GM13976 (cell line): ENCODE results near the gene IQCK.

ENCODE experiments used
- DNase-seq: peaks from one replicate; pipeline ENCODE4 v3.0.0; 2012; ENCODE audit warnings: low spot score
- in situ Hi-C: fragments of 300-500 bp; cut with MboI; formaldehyde crosslinking; loops from one replicate; pipeline ENCODE4 v1.12.0; 2022; ENCODE audit warnings: low sequenced_read_pairs, mixed read lengths, inconsistent platforms; ENCODE audit not compliant: unreplicated experiment
- TF ChIP-seq, protein P1 (sequence below): IDR thresholded peaks from 2 replicates; pipeline ENCODE4 v1.5.1; 2012; ENCODE audit warnings: borderline replicate concordance, mild to moderate bottlenecking; ENCODE audit not compliant: insufficient read depth; ENCODE audit errors: extremely low read depth, missing control alignments, control extremely low read depth

Gene IQCK

DNA sequence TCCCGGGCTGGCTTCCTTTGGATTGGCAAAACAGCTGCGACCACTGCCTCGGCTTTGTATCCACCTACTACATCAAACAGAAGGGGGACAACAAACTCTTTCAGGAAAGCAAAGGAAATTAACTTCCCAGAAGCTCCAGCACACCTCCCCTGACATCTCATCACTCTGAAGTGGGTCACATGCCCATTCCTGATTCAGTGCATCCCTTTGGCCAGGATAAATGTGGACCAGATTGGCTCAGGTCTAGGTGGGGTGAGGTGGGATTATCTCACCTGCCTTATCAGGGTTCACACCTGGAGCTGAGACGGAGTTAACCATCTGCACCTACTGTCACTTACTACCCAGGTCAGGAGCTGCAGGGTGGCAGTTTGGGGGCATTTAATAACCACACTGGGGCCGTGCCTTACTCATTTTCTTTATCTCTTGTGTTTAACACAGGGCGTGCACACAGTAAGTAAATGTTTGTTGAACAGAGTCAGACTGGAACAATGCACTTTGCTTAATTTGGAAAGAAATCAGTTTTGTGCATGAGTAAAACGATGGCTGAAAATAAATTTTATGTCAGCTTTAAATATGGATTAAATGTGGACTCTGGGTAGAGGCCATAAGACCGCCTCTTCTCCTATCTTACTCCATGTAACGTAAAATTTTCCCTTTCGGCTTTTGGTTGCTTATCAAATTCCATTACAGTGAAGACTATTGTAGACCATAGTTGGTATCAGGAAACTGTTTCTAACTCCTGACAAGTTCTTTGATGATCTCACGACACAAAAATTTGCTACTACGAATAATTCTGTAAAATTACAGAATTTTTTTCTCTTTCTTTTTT is 36.0 kb downstream of the IQCK start:
- no peak for DNase-seq
- in situ Hi-C loops, result no loop called here
- TF ChIP-seq, protein P1, sequence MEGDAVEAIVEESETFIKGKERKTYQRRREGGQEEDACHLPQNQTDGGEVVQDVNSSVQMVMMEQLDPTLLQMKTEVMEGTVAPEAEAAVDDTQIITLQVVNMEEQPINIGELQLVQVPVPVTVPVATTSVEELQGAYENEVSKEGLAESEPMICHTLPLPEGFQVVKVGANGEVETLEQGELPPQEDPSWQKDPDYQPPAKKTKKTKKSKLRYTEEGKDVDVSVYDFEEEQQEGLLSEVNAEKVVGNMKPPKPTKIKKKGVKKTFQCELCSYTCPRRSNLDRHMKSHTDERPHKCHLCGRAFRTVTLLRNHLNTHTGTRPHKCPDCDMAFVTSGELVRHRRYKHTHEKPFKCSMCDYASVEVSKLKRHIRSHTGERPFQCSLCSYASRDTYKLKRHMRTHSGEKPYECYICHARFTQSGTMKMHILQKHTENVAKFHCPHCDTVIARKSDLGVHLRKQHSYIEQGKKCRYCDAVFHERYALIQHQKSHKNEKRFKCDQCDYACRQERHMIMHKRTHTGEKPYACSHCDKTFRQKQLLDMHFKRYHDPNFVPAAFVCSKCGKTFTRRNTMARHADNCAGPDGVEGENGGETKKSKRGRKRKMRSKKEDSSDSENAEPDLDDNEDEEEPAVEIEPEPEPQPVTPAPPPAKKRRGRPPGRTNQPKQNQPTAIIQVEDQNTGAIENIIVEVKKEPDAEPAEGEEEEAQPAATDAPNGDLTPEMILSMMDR, result no peak

DNA sequence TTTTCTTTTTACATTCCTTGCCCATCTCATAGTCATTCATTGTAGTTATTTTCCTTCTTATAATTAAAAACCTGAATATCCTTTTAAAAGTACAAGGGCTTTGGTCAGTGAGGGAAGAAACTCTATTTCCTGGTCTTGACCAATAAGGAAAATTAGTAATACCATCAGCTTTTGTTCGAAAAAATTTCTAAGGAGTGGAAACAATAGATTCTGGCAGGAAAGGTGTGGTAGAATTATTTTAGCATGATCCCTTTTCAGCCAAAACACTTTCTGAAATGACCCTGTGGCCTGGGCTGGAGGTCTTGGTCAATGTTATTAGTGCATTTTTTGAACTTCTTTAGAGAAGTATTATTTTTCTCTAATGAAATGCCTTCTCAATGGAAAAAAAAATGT is 36.6 kb downstream of the IQCK start:
- TF ChIP-seq, protein P1, result no peak
- in situ Hi-C loops, result no loop called here
- DNase-seq, result no peak

DNA sequence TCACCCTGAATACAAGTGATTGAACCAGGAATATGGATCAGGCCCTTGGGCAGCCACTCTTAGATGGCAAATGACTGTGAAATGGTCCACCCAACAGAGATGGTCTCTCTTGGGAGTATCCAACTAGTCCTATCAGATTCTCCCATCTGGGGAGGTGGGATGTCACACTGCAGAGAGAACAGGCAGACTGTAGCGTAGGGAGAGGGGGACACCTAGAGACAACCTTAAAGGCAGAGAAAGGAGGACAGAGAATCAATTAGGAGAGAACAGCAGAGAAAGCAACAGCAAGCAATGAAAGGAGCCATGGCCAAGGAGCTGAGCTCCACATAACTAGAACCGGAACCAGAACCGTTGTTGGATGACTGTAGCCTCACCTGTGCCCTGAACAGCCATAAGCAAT is 37.2 kb downstream of the IQCK start:
- TF ChIP-seq, protein P1, result no peak
- no peak for DNase-seq
- in situ Hi-C loops, result no loop called here

DNA sequence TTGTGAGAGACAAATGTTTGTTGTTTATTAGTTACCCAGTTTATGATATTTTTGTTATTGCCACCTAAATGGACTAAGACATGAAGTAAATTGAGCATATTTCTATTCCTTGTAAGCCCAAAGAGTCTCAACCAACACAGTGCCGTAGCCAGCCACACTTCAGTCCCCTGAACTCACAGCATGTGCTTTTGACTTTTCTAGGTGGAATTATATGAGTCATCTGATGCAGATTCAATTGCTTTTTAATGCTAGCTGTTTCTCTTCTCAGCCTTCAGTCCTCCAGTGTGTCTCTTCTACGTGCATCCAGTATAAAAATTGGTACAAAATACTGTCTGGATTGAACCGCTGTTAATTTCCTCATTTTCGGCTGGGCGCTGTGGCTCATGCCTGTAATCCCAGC is 39.0 kb downstream of the IQCK start:
- TF ChIP-seq, protein P1, result no peak
- no peak for DNase-seq
- in situ Hi-C loops, result no loop called here

DNA sequence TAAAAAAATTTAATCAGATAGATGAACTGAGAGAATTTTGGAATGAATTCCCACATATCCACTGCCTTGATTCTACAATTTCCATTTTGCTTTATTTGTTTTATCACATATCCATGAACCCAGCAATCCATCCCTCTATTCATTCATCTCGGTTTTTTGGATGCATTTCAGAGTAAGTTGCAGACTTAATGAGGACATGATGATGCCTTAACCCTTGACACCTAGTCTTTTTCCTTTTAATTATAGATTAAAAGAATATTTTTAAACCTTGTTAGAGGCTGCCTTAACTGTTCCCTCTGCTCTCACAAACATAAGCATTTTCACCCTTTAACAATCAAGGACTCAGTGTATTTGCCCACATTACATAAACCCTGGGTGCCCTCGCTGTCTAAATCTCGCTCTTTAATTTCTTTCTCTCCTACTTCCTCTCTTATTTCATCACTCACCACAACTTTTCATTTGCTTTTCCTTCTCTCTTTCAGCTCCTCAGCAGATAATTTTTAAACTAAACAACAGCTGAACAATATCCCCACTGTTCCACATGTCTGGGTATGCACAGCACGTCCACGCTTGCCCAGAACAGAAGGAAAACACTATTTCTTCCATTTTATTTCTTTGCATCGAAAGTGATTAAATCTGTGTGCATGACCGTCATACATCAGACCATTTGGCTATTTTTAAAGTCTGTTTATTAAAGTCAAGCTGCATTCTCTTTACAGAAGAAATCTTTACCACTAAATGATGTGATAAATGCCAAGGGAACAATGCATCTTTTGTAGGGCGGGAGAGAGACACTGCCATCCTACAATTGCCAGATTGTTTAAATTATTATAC is 39.9 kb downstream of the IQCK start:
- in situ Hi-C loops, result no loop called here
- DNase-seq, result no peak
- TF ChIP-seq, protein P1, result no peak

DNA sequence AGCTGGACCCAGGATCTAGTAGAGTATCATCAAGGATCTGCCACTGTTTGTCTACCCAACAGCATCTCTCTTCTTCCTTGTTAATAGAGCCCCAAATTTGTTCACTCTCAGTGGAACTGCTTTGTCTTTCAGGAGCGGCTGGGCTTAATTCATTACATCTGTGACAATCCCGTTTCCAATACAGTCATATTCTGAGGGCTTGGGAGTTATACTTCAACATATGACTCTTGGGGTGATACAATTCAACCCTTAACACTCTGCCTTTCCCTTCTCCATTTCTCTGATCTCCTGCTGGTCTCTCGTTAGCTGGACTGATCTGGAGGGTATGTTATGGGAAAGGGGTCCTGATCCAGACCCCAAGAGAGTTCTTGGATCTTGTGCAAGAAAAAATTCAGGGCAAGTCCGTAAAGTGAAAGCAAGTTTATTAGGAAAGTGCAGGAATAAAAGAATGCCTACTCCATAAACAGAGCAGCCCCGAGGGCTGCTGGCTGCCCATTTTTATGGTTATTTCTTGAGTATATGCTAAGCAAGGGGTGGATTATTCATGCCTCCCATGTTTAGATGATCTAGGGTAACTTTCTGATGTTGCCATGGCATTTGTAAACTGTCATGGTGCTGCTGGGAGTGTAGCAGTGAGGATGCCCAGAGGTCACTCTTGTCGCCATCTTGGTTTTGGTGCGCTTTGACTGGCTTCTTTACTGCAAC is 42.4 kb downstream of the IQCK start:
- TF ChIP-seq, protein P1, result no peak
- in situ Hi-C loops, result no loop called here
- no peak for DNase-seq
